K562 (cell line): ENCODE measurements around the gene ZFAND5.

Experiments used
- CBFA2T2 ChIP-seq: fragments of 450-650 bp; conservative IDR thresholded peaks from 2 replicates; pipeline ENCODE4 v1.6.1; 2017; ENCODE audit warnings: mild to moderate bottlenecking
- ELK1 ChIP-seq: sonication (generic); formaldehyde crosslinking; IDR thresholded peaks from 2 replicates; pipeline ENCODE4 v1.8.1; 2022; ENCODE audit warnings: missing genetic modification reagents
- NEUROD1 ChIP-seq: fragments of 150-350 bp; IDR thresholded peaks from 2 replicates; pipeline ENCODE4 v1.6.1; 2014; ENCODE audit warnings: borderline replicate concordance, low read length, low read depth; ENCODE audit not compliant: partially characterized antibody
- TSC22D4 ChIP-seq: fragments of 450-650 bp; IDR thresholded peaks from 2 replicates; pipeline ENCODE4 v1.6.1; 2016; ENCODE audit warnings: missing genetic modification characterization, missing biosample characterization, control low read depth
- ZNF639 ChIP-seq, 2 experiments: fragments of 200-800 bp in 1 of 2; sonication (Bioruptor generic) in 1 of 2; sonication (generic) in 1 of 2; formaldehyde crosslinking in 1 of 2; IDR thresholded peaks in 1 of 2; conservative IDR thresholded peaks in 1 of 2; 2 replicates each; pipeline versions ENCODE4 v1.5.0 to v1.6.1; 2016 to 2020; ENCODE audit warnings: missing compliant biosample characterization in 1 of 2, missing genetic modification characterization in 1 of 2, missing genetic modification reagents in 1 of 2

DNA sequence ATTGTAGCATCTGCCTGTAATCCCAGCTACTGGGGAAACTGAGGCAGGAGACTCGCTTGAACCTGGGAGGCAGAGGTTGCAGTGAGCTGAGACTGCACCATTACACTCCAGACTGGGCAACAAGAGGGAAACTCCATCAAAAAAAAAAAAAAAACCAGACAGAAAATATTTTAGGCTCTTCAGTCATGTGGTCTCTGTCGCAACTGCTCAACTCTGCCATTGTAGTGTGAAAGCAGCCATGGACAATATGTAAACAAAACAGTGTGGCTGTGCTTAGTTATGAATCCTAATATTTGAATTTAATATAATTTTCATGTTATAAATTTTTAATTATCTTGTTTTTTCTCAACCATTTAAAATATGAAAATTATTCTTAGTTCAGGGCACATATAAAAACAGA lies 38.4 kb downstream of the ZFAND5 start:
- TF ChIP-seq NEUROD1: no peak
- TF ChIP-seq CBFA2T2: no peak
- no peak for TF ChIP-seq ZNF639 (CRISPR knock-in tag; conservative IDR thresholded peaks at IDR 0.05 in 1 of 2, IDR thresholded peaks at IDR 0.05 in 1 of 2)
- no peak for TF ChIP-seq ELK1 (CRISPR knock-in tag)
- no peak for TF ChIP-seq TSC22D4 (tag)
